HepG2 (cell line): ENCODE results near the gene SLX9. TPM values are rescaled to one million over a fixed set of nuclear protein-coding genes. Genes with fewer than 3 reads are reported as not detected.
A peak's percentile ranks its signal among the peaks of the same experiment; 100 is the strongest.

Experiments
- AKAP8 ChIP-seq: sonication (generic); formaldehyde crosslinking; IDR thresholded peaks from 2 replicates; pipeline ENCODE4 v1.5.1; 2020; ENCODE audit warnings: mild to moderate bottlenecking, missing genetic modification reagents
- EEA1 ChIP-seq: sonication (generic); formaldehyde crosslinking; IDR thresholded peaks from 2 replicates; pipeline ENCODE4 v1.5.1; 2020; ENCODE audit warnings: mild to moderate bottlenecking, missing genetic modification reagents, borderline replicate concordance
- EZH2 ChIP-seq: conservative IDR thresholded peaks from 2 replicates; pipeline ENCODE4 v1.6.1; 2012; ENCODE audit warnings: mild to moderate bottlenecking, low read depth, low read length, moderate library complexity
- FOXK2 ChIP-seq: fragments of 450-650 bp; IDR thresholded peaks from 2 replicates; pipeline ENCODE4 v1.6.1; 2016
- FOXO1 ChIP-seq: sonication (generic); formaldehyde crosslinking; IDR thresholded peaks from 2 replicates; pipeline ENCODE4 v1.4.0; 2020; ENCODE audit warnings: missing genetic modification reagents
- HOXA5 ChIP-seq: sonication (generic); formaldehyde crosslinking; IDR thresholded peaks from 2 replicates; pipeline ENCODE4 v1.4.0; 2020; ENCODE audit warnings: missing genetic modification reagents
- MXI1 ChIP-seq: IDR thresholded peaks from 3 replicates; pipeline ENCODE4 v1.6.1; 2012; ENCODE audit warnings: low read depth, low read length, inconsistent platforms, borderline replicate concordance
- PHF8 ChIP-seq: sonication (generic); formaldehyde crosslinking; IDR thresholded peaks from 2 replicates; pipeline ENCODE4 v1.5.0; 2020; ENCODE audit warnings: missing genetic modification reagents
- SMC3 ChIP-seq: IDR thresholded peaks from 2 replicates; pipeline ENCODE4 v1.6.1; 2011; ENCODE audit warnings: low read length, improper control_type of control experiment
- SP2 ChIP-seq: sonication (generic); formaldehyde crosslinking; IDR thresholded peaks from 2 replicates; pipeline ENCODE4 v1.5.1; 2020; ENCODE audit warnings: mild to moderate bottlenecking, missing genetic modification reagents
- TFAP4 ChIP-seq: sonication (generic); IDR thresholded peaks from 2 replicates; pipeline ENCODE4 v1.6.1; 2016; ENCODE audit warnings: low read depth, borderline replicate concordance
- ZNF101 ChIP-seq: sonication (generic); formaldehyde crosslinking; IDR thresholded peaks from 2 replicates; pipeline ENCODE4 v1.4.0; 2020; ENCODE audit warnings: mild to moderate bottlenecking, low read depth, missing genetic modification reagents, borderline replicate concordance
- ZNF263 ChIP-seq: sonication (generic); formaldehyde crosslinking; IDR thresholded peaks from 2 replicates; pipeline ENCODE4 v1.4.0; 2020; ENCODE audit warnings: missing genetic modification reagents
- ZNF337 ChIP-seq: sonication (generic); formaldehyde crosslinking; IDR thresholded peaks from 2 replicates; pipeline ENCODE4 v1.5.1; 2020; ENCODE audit warnings: missing genetic modification reagents, low read depth, mild to moderate bottlenecking, borderline replicate concordance
- ZNF563 ChIP-seq: sonication (generic); formaldehyde crosslinking; IDR thresholded peaks from 2 replicates; pipeline ENCODE4 v1.8.0; 2022; ENCODE audit warnings: mild to moderate bottlenecking, moderate library complexity, missing genetic modification reagents
- ZNF761 ChIP-seq: sonication (generic); formaldehyde crosslinking; conservative IDR thresholded peaks from 2 replicates; pipeline ENCODE4 v1.4.0; 2020; ENCODE audit warnings: mild to moderate bottlenecking, missing genetic modification reagents
- ZNF792 ChIP-seq: IDR thresholded peaks from 2 replicates; pipeline ENCODE4 v1.6.1; 2016
- ZNF879 ChIP-seq: sonication (generic); formaldehyde crosslinking; IDR thresholded peaks from 2 replicates; pipeline ENCODE4 v1.8.1; 2023; ENCODE audit warnings: missing genetic modification reagents
- polyA plus RNA-seq, 8 experiments: library from polyadenylated mRNA; depleted of rRNA in 3 of 8; stranded (reverse) in 7 of 8; unstranded in 1 of 8; fragments of >200 nt; fragmentation: Illumina TruSeq in 4 of 8; extraction: Trizol in 4 of 8; gene quantifications; 2 replicates each; pipeline versions ENCODE4 v1.2.1 to v1.2.3, GENCODE V29; 2011 to 2016; ENCODE audit warnings: low read depth in 4 of 8, missing spikeins in 1 of 8, mixed read lengths in 1 of 8; ENCODE audit not compliant: insufficient read depth in 1 of 8
- total RNA-seq, 5 experiments: library from RNA; depleted of rRNA; stranded (reverse); fragments of >200 nt; fragmentation: Illumina TruSeq; extraction: Trizol; gene quantifications; 2 replicates each; pipeline ENCODE4 v1.2.3, GENCODE V29; 2016; ENCODE audit warnings: low read depth in 1 of 5
- TF ChIP-seq, protein P1 (sequence below): sonication (generic); formaldehyde crosslinking; IDR thresholded peaks from 2 replicates; pipeline ENCODE4 v1.8.0; 2022; ENCODE audit warnings: missing genetic modification reagents, mild to moderate bottlenecking, borderline replicate concordance
- TF ChIP-seq, protein P2 (sequence below): sonication (generic); formaldehyde crosslinking; IDR thresholded peaks from 2 replicates; pipeline ENCODE4 v1.5.0; 2020; ENCODE audit warnings: missing genetic modification reagents
- TF ChIP-seq, protein P3 (sequence below): IDR thresholded peaks from 2 replicates; pipeline ENCODE4 v1.6.1; 2018; ENCODE audit warnings: missing genetic modification reagents
- TF ChIP-seq, protein P4 (sequence below): sonication (generic); formaldehyde crosslinking; IDR thresholded peaks from 2 replicates; pipeline ENCODE4 v1.8.0; 2023; ENCODE audit warnings: mild to moderate bottlenecking, missing genetic modification reagents

Gene SLX9
- total and polyA plus RNA-seq, 2 of the 13 experiments (the other 11 are each of a cell fraction or from before 2014, with no cell fraction given), result 21.0 to 47.1 TPM

DNA sequence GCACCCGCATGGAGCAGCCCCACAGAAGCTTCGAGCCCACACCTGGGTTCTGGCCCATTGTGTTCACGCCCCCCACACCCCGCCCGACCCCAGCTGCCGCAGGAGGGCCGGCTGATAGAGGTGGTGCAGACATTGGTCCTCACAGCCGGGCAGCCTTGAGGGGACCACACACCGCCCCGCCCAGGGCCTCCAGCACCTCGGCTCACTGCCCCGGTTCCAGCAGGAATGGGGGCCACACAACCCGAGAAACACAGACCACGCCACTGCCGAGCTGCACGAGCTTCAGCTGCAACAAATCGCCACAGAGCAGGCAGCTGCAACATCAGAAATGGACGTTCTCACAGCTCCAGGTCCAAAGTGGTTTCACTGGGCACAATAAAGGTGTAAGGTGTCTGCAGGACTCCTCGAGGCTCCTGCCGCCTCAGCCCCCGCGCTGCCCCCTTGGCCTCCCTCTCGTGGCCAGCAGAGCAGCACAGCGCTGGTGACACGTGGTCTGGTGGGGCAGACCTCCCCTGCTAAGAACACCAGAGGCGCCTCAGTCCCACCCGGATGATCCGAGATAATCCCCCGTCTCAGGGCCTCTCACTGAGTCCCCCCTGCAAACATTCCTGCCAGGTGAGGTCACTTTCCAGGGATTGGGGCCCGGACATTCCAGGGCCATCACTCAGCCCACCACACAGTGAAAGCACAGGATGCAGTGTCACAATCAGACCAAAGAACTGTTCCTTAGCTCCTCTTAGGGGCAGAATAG lies 72.3 kb downstream of the SLX9 start (continued):
- TF ChIP-seq, protein P1, sequence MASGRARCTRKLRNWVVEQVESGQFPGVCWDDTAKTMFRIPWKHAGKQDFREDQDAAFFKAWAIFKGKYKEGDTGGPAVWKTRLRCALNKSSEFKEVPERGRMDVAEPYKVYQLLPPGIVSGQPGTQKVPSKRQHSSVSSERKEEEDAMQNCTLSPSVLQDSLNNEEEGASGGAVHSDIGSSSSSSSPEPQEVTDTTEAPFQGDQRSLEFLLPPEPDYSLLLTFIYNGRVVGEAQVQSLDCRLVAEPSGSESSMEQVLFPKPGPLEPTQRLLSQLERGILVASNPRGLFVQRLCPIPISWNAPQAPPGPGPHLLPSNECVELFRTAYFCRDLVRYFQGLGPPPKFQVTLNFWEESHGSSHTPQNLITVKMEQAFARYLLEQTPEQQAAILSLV (CRISPR knock-in tag), result peak; percentile 70
- TF ChIP-seq HOXA5 (CRISPR knock-in tag), result peak; percentile 82
- TF ChIP-seq, protein P2, sequence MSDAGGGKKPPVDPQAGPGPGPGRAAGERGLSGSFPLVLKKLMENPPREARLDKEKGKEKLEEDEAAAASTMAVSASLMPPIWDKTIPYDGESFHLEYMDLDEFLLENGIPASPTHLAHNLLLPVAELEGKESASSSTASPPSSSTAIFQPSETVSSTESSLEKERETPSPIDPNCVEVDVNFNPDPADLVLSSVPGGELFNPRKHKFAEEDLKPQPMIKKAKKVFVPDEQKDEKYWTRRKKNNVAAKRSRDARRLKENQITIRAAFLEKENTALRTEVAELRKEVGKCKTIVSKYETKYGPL, result 0 out of 2 replicates have a peak, but pooled peaks have one; percentile 49
- peak; percentile 53; the same call in 1 of the 2 replicates for TF ChIP-seq ZNF792
- TF ChIP-seq, protein P3, sequence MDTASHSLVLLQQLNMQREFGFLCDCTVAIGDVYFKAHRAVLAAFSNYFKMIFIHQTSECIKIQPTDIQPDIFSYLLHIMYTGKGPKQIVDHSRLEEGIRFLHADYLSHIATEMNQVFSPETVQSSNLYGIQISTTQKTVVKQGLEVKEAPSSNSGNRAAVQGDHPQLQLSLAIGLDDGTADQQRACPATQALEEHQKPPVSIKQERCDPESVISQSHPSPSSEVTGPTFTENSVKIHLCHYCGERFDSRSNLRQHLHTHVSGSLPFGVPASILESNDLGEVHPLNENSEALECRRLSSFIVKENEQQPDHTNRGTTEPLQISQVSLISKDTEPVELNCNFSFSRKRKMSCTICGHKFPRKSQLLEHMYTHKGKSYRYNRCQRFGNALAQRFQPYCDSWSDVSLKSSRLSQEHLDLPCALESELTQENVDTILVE (CRISPR knock-in tag), result no peak
- TF ChIP-seq PHF8 (CRISPR knock-in tag), result peak; percentile 55
- TF ChIP-seq ZNF761, result no peak
- no peak for TF ChIP-seq FOXK2
- TF ChIP-seq FOXO1 (CRISPR knock-in tag), result peak; percentile 28; the same call in 1 of the 2 replicates
- peak; percentile 81 for TF ChIP-seq ZNF563 (CRISPR knock-in tag)
- peak; percentile 61; the same call in 1 of the 2 replicates for TF ChIP-seq ZNF263 (CRISPR knock-in tag)
- peak; percentile 28; the same call in 1 of the 3 replicates for TF ChIP-seq MXI1
- TF ChIP-seq AKAP8 (CRISPR knock-in tag), result no peak
- no peak for TF ChIP-seq ZNF101
- 0 out of 2 replicates have a peak, but pooled peaks have one; percentile 22 for TF ChIP-seq ZNF879 (CRISPR knock-in tag)
- TF ChIP-seq, protein P4, sequence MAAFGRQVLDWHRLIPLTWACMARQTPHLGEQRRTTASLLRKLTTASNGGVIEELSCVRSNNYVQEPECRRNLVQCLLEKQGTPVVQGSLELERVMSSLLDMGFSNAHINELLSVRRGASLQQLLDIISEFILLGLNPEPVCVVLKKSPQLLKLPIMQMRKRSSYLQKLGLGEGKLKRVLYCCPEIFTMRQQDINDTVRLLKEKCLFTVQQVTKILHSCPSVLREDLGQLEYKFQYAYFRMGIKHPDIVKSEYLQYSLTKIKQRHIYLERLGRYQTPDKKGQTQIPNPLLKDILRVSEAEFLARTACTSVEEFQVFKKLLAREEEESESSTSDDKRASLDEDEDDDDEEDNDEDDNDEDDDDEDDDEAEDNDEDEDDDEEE (CRISPR knock-in tag), result 0 out of 2 replicates have a peak, but pooled peaks have one; percentile 37
- peak; percentile 15; the same call in 1 of the 2 replicates for TF ChIP-seq SMC3
- TF ChIP-seq TFAP4, result peak; percentile 39; the same call in 1 of the 2 replicates
- TF ChIP-seq SP2 (CRISPR knock-in tag), result no peak
- no peak for TF ChIP-seq EEA1
- TF ChIP-seq ZNF337 (CRISPR knock-in tag), result 0 out of 2 replicates have a peak, but pooled peaks have one; percentile 65
- TF ChIP-seq EZH2, result no peak
